ENCODE measurements around the gene LMF1.
"Not testable (repeated sequence)": the region's sequence is repeated elsewhere in the genome, so short reads cannot be mapped to it uniquely, and the experiment has no call there.

Gene LMF1

GRCh38 chr16:831571-832413 is 139.0 kb downstream of the LMF1 start:
- DNase-seq (ENCODE audit: low read depth, low spot score) = no peak

GRCh38 chr16:830871-831570 is 139.8 kb downstream of the LMF1 start:
- no peak for DNase-seq (ENCODE audit: low read depth, low spot score)

GRCh38 chr16:830107-830870 is 140.5 kb downstream of the LMF1 start:
- no peak for DNase-seq (ENCODE audit: low read depth, low spot score)

GRCh38 chr16:828891-829290 is 141.9 kb downstream of the LMF1 start:
- DNase-seq (ENCODE audit: low read depth, low spot score) = no peak

GRCh38 chr16:827513-827912 is 143.3 kb downstream of the LMF1 start:
- DNase-seq (ENCODE audit: low read depth, low spot score) = no peak

GRCh38 chr16:825341-826061 is 145.3 kb downstream of the LMF1 start:
- no peak for DNase-seq (ENCODE audit: low read depth, low spot score)

GRCh38 chr16:824601-825000 is 146.2 kb downstream of the LMF1 start:
- no peak for DNase-seq (ENCODE audit: low read depth, low spot score)

GRCh38 chr16:824194-824593 is 146.6 kb downstream of the LMF1 start:
- no peak for DNase-seq (ENCODE audit: low read depth, low spot score)

- no peak for DNase-seq (ENCODE audit: low read depth, low spot score)
These were observed 147.9 kb downstream of the LMF1 start for GRCh38 chr16:822909-823297.

GRCh38 chr16:822174-822908 is 148.4 kb downstream of the LMF1 start:
- no peak for DNase-seq (ENCODE audit: low read depth, low spot score)

- no peak for DNase-seq (ENCODE audit: low read depth, low spot score)
These were observed 149.0 kb downstream of the LMF1 start for GRCh38 chr16:821751-822150.

- no peak for DNase-seq (ENCODE audit: low read depth, low spot score)
These were observed 150.0 kb downstream of the LMF1 start for GRCh38 chr16:820748-821147.

- not testable (repeated sequence) for DNase-seq (ENCODE audit: low read depth, low spot score)
These were observed 150.8 kb downstream of the LMF1 start for GRCh38 chr16:820044-820408.

GRCh38 chr16:819336-820043 is 151.3 kb downstream of the LMF1 start:
- no peak for DNase-seq (ENCODE audit: low read depth, low spot score)

GRCh38 chr16:818592-818991 is 152.2 kb downstream of the LMF1 start:
- DNase-seq (ENCODE audit: low read depth, low spot score) = no peak

GRCh38 chr16:818132-818531 is 152.7 kb downstream of the LMF1 start:
- DNase-seq (ENCODE audit: low read depth, low spot score) = no peak

GRCh38 chr16:817001-817906 is 153.5 kb downstream of the LMF1 start:
- no peak for DNase-seq (ENCODE audit: low read depth, low spot score)

GRCh38 chr16:815861-816260 is 154.9 kb downstream of the LMF1 start:
- no peak for DNase-seq (ENCODE audit: low read depth, low spot score)

- DNase-seq (ENCODE audit: low read depth, low spot score) = no peak
These were observed 155.8 kb downstream of the LMF1 start for GRCh38 chr16:814974-815373.

Data from activated CD4-positive, CD25-positive, alpha-beta regulatory T cell treated with anti-CD3 and anti-CD28 coated beads, Interleukin-2, amount 50 U/mL, for 16 hours (primary cell).